HepG2 (cell line): Measurements from ENCODE around the gene HS6ST1. TPM values are rescaled to one million over a fixed set of nuclear protein-coding genes. Genes with fewer than 3 reads are reported as not detected.

Experiments used
- ATAC-seq: fragments of 200-7000 bp; cut with Tn5 transposase; 3 replicates; pipeline ENCODE4 v1.9.1; 2020; ENCODE audit warnings: mild to moderate bottlenecking, moderate library complexity
- BruUV-seq: library from RNA; stranded (reverse); fragments of 400-500 nt; replicated peaks from 2 replicates; lab custom pipeline; 2021; lab: Mats Ljungman, UMichigan
- CTCF ChIA-PET: fragments of 300-600 bp; formaldehyde crosslinking; extraction: SDS; loops from one replicate; lab custom pipeline; 2021; ENCODE audit warnings: low total read pairs, inconsistent platforms, low intra/inter-chr PET ratio; lab: Yijun Ruan, JAX
- POLR2A ChIA-PET: fragments of 350-600 bp; sonication (Branson Sonifier 250); formaldehyde crosslinking; loops from one replicate; lab custom pipeline; 2020; ENCODE audit warnings: antibody characterized with exemption, inconsistent platforms; lab: Yijun Ruan, JAX
- DNase-seq: peaks from one replicate; pipeline ENCODE4 v3.0.0-alpha.2; 2015; ENCODE audit warnings: low spot score
- FAIRE-seq: peaks from 3 replicates; lab custom pipeline; 2011; peaks lifted over from hg19 to GRCh38; lab: Jason Lieb, UNC
- H2AFZ ChIP-seq: one replicate; pipeline ENCODE4 v1.6.1; 2011; ENCODE audit warnings: low read length, inconsistent platforms
- H3K27ac ChIP-seq: fragments of 300-600 bp; 3 replicates; pipeline ENCODE4 v1.8.0; 2011; ENCODE audit warnings: mixed run types, mild to moderate bottlenecking, mixed read lengths, low read length, inconsistent platforms; ENCODE audit not compliant: insufficient read depth; ENCODE audit errors: extremely low read length
- H3K27me3 ChIP-seq, 2 experiments: fragments of 200-600 bp in 1 of 2; 2 replicates in 1 of 2; 3 replicates in 1 of 2; pipeline versions ENCODE4 v1.6.0 to v1.8.0; 2011; ENCODE audit warnings: low read length in 2 of 2, mild to moderate bottlenecking in 2 of 2, moderate library complexity in 2 of 2, inconsistent platforms in 1 of 2; ENCODE audit not compliant: insufficient read depth in 2 of 2, control insufficient read depth in 1 of 2
- H3K36me3 ChIP-seq, 2 experiments: fragments of 200-600 bp in 1 of 2; replicated peaks in 1 of 2; 2 replicates in 1 of 2; 3 replicates in 1 of 2; pipeline versions ENCODE4 v1.5.1 to v1.8.0; 2011; ENCODE audit warnings: low read length in 2 of 2, inconsistent platforms in 1 of 2; ENCODE audit not compliant: insufficient read depth in 2 of 2, control insufficient read depth in 1 of 2
- H3K4me1 ChIP-seq: 2 replicates; pipeline ENCODE4 v1.5.1; 2012; ENCODE audit warnings: low read length, inconsistent platforms; ENCODE audit not compliant: insufficient read depth
- H3K4me2 ChIP-seq: 2 replicates; pipeline ENCODE4 v1.6.0; 2011; ENCODE audit warnings: low read depth, low read length, inconsistent platforms
- H3K4me3 ChIP-seq, 3 experiments: fragments of 200-600 bp in 1 of 3; sonication (generic), shearing (Covaris generic) in 1 of 3; replicated peaks in 1 of 3; 2 replicates each; pipeline ENCODE4 v1.5.1; 2011 to 2016; ENCODE audit warnings: low read length in 3 of 3, inconsistent platforms in 2 of 3, low read depth in 2 of 3, mild to moderate bottlenecking in 2 of 3, control low read depth in 1 of 3, mixed read lengths in 1 of 3; ENCODE audit not compliant: insufficient read depth in 1 of 3
- H3K79me2 ChIP-seq: one replicate; pipeline ENCODE4 v1.6.1; 2011; ENCODE audit warnings: low read length, inconsistent platforms; ENCODE audit not compliant: insufficient read depth
- H3K9ac ChIP-seq: 2 replicates; pipeline ENCODE4 v1.6.0; 2011; ENCODE audit warnings: mild to moderate bottlenecking, low read depth, low read length, inconsistent platforms; ENCODE audit not compliant: insufficient read depth
- H3K9me3 ChIP-seq: 2 replicates; pipeline ENCODE4 v1.5.1; 2012; ENCODE audit warnings: mild to moderate bottlenecking, low read length
- H4K20me1 ChIP-seq: 2 replicates; pipeline ENCODE4 v1.6.0; 2011; ENCODE audit warnings: inconsistent platforms, mild to moderate bottlenecking, low read length, moderate library complexity; ENCODE audit not compliant: insufficient read depth
- AGO1 ChIP-seq: fragments of 200-400 bp; formaldehyde crosslinking; IDR thresholded peaks from 2 replicates; pipeline ENCODE4 v1.6.1; 2017; ENCODE audit warnings: mild to moderate bottlenecking, low read depth, low read length, moderate library complexity; ENCODE audit not compliant: poor library complexity, severe bottlenecking
- AGO2 ChIP-seq: fragments of 200-400 bp; formaldehyde crosslinking; optimal IDR thresholded peaks from 2 replicates; pipeline ENCODE3; 2017; ENCODE audit warnings: mild to moderate bottlenecking, low read depth, low read length, moderate library complexity
- AHDC1 ChIP-seq: sonication (generic); formaldehyde crosslinking; IDR thresholded peaks from 2 replicates; pipeline ENCODE4 v1.5.1; 2020; ENCODE audit warnings: mild to moderate bottlenecking, missing genetic modification reagents, borderline replicate concordance
- ARNT2 ChIP-seq: sonication (generic); formaldehyde crosslinking; IDR thresholded peaks from 2 replicates; pipeline ENCODE4 v1.8.0; 2022; ENCODE audit warnings: mild to moderate bottlenecking, low read depth, missing genetic modification reagents, moderate library complexity
- HHEX ChIP-seq: IDR thresholded peaks from 2 replicates; pipeline ENCODE4 v1.6.1; 2016; ENCODE audit warnings: control low read depth
- KDM4B ChIP-seq: sonication (generic); formaldehyde crosslinking; IDR thresholded peaks from 2 replicates; pipeline ENCODE4 v1.4.0; 2020; ENCODE audit warnings: missing genetic modification reagents
- NR0B2 ChIP-seq: sonication (generic); formaldehyde crosslinking; IDR thresholded peaks from 2 replicates; pipeline ENCODE4 v1.4.0; 2020; ENCODE audit warnings: mild to moderate bottlenecking, missing genetic modification reagents
- RBFOX2 ChIP-seq: fragments of 200-400 bp; formaldehyde crosslinking; IDR thresholded peaks from 2 replicates; pipeline ENCODE4 v1.6.1; 2017; ENCODE audit warnings: low read depth, mild to moderate bottlenecking, low read length
- RBM22 ChIP-seq: fragments of 200-400 bp; formaldehyde crosslinking; optimal IDR thresholded peaks from 2 replicates; pipeline ENCODE3; 2017; ENCODE audit warnings: mild to moderate bottlenecking, low read length, moderate library complexity
- RCOR2 ChIP-seq: IDR thresholded peaks from 2 replicates; pipeline ENCODE4 v1.6.1; 2016; ENCODE audit warnings: missing biosample characterization, missing genetic modification reagents
- RNF2 ChIP-seq: fragments of 450-650 bp; conservative IDR thresholded peaks from 2 replicates; pipeline ENCODE4 v1.6.1; 2016; ENCODE audit warnings: low read depth
- SP2 ChIP-seq: sonication (generic); formaldehyde crosslinking; IDR thresholded peaks from 2 replicates; pipeline ENCODE4 v1.5.1; 2020; ENCODE audit warnings: mild to moderate bottlenecking, missing genetic modification reagents
- SUZ12 ChIP-seq: fragments of 150-350 bp; IDR thresholded peaks from 2 replicates; pipeline ENCODE4 v1.6.1; 2014; ENCODE audit warnings: low read depth, low read length
- XBP1 ChIP-seq: sonication (generic); formaldehyde crosslinking; IDR thresholded peaks from 2 replicates; pipeline ENCODE4 v1.5.0; 2020; ENCODE audit warnings: missing genetic modification reagents
- ZFY ChIP-seq: sonication (generic); formaldehyde crosslinking; IDR thresholded peaks from 2 replicates; pipeline ENCODE4 v1.4.0; 2020; ENCODE audit warnings: missing genetic modification reagents
- ZIK1 ChIP-seq: sonication (generic); formaldehyde crosslinking; IDR thresholded peaks from 2 replicates; pipeline ENCODE4 v1.5.0; 2020; ENCODE audit warnings: mild to moderate bottlenecking, low read depth, missing genetic modification reagents, borderline replicate concordance
- ZNF777 ChIP-seq: sonication (generic); formaldehyde crosslinking; IDR thresholded peaks from 2 replicates; pipeline ENCODE4 v1.4.0; 2020; ENCODE audit warnings: missing genetic modification reagents
- ZNF83 ChIP-seq: sonication (generic); formaldehyde crosslinking; IDR thresholded peaks from 2 replicates; pipeline ENCODE4 v1.4.0; 2020; ENCODE audit warnings: missing genetic modification reagents, mild to moderate bottlenecking, borderline replicate concordance
- ZNF879 ChIP-seq: sonication (generic); formaldehyde crosslinking; IDR thresholded peaks from 2 replicates; pipeline ENCODE4 v1.8.1; 2023; ENCODE audit warnings: missing genetic modification reagents
- WGBS: methylation state at CpG from one replicate; pipeline ENCODE4 v1.1.6; 2017; ENCODE audit warnings: low lambda C conversion rate; 5-methylcytosine and 5-hydroxymethylcytosine counted together
- in situ Hi-C: cut with HindIII; loops from 2 replicates; pipeline ENCODE4 v1.10.0; 2017; ENCODE audit warnings: low pct_unique_long_range_greater_than_20kb; ENCODE audit not compliant: extremely low pct_ligation_motif_present
- intact Hi-C: fragments of 100-400 bp; cut with micrococcal nuclease; formaldehyde crosslinking; loops from one replicate; pipeline ENCODE4 v1.10.0; 2022; ENCODE audit not compliant: unreplicated experiment
- polyA plus RNA-seq, 8 experiments: library from polyadenylated mRNA; depleted of rRNA in 3 of 8; stranded (reverse) in 7 of 8; unstranded in 1 of 8; fragments of >200 nt; fragmentation: Illumina TruSeq in 4 of 8; extraction: Trizol in 4 of 8; gene quantifications; 2 replicates each; pipeline versions ENCODE4 v1.2.1 to v1.2.3, GENCODE V29; 2011 to 2016; ENCODE audit warnings: low read depth in 4 of 8, missing spikeins in 1 of 8, mixed read lengths in 1 of 8; ENCODE audit not compliant: insufficient read depth in 1 of 8
- total RNA-seq, 5 experiments: library from RNA; depleted of rRNA; stranded (reverse); fragments of >200 nt; fragmentation: Illumina TruSeq; extraction: Trizol; gene quantifications; 2 replicates each; pipeline ENCODE4 v1.2.3, GENCODE V29; 2016; ENCODE audit warnings: low read depth in 1 of 5

HS6ST1 gene
- total and polyA plus RNA-seq, 2 of the 13 experiments (the other 11 are each of a cell fraction or from before 2014, with no cell fraction given) = 34.5 to 84.6 TPM

- Histone ChIP-seq H3K27ac (peak overlapping the region; percentile 7), H3K9ac (peak overlapping the region; percentile 52), H3K36me3 (0 out of 5 replicates have a peak, but pooled peaks cover 0 to 11% of the 10 kb centered on the region in 2 experiments), H3K9me3 (no peaks in the 10 kb centered on the region), H3K79me2 (no peaks in the 10 kb centered on the region), H2AFZ (no peak overlapping the region), H3K4me2 (peak overlapping the region; percentile 89), H3K4me1 (peaks cover 39% of the 10 kb centered on the region), H3K27me3 (no peaks in the 10 kb centered on the region), H4K20me1 (no peaks in the 10 kb centered on the region), H3K4me3 (peak overlapping the region in 2 of 3 experiments; percentile 35 to 61; a peak in 2 of 6 replicates)
- ChIA-PET CTCF (no interaction called here), POLR2A (interaction anchor here (0.7 to 2.4 kb wide), 6 partner anchors 9 to 91 kb away, joined by 3 to 11 read pairs (median 4); no protein-coding TSS in a partner anchor)
- DNase-seq (no peak), FAIRE-seq (no peak), ATAC-seq (peak; percentile 39)
- WGBS = 75% methylated on average over 26 of the region's 26 CpGs
- no TSS peak for BruUV-seq
- in situ Hi-C loops = no loop called here
- intact Hi-C loops = loop anchor here (5.0 kb wide), 1 partner anchor 46 kb away; no protein-coding TSS in a partner anchor
- TF ChIP-seq NR0B2 = 0 out of 2 replicates have a peak, but pooled peaks have one; percentile 27
- no peak for TF ChIP-seq AHDC1
- no peak for TF ChIP-seq SUZ12
- TF ChIP-seq ZNF777 (CRISPR knock-in tag) = no peak
- no peak for TF ChIP-seq ZNF83
- no peak for TF ChIP-seq ZNF879 (CRISPR knock-in tag)
- no peak for TF ChIP-seq KDM4B (CRISPR knock-in tag)
- peak; percentile 70 for TF ChIP-seq RBM22
- peak; percentile 92 for TF ChIP-seq AGO2
- peak; percentile 23 for TF ChIP-seq AGO1
- TF ChIP-seq XBP1 (CRISPR knock-in tag) = no peak
- no peak for TF ChIP-seq RBFOX2
- 0 out of 2 replicates have a peak, but pooled peaks have one; percentile 31 for TF ChIP-seq ARNT2 (CRISPR knock-in tag)
- TF ChIP-seq SP2 (CRISPR knock-in tag) = no peak
- TF ChIP-seq ZFY (CRISPR knock-in tag) = 0 out of 2 replicates have a peak, but pooled peaks have one; percentile 21
- TF ChIP-seq ZIK1 = no peak
- TF ChIP-seq RCOR2 = no peak
- TF ChIP-seq HHEX (CRISPR knock-in tag) = no peak; the same call in 1 of the 2 replicates
- TF ChIP-seq RNF2 = no peak
These were observed 57.2 kb downstream of the HS6ST1 start for GRCh38 chr2:128261245-128262128.
